K562 (cell line): ENCODE data around the gene FAM20B. TPM values are rescaled to one million over a fixed set of nuclear protein-coding genes. Genes with fewer than 3 reads are reported as not detected.
A peak's percentile ranks its signal among the peaks of the same experiment; 100 is the strongest.

ENCODE experiments used
- ARNT ChIP-seq, 2 experiments: fragments of 450-650 bp; IDR thresholded peaks; 2 replicates each; pipeline ENCODE4 v1.6.1; 2016; ENCODE audit warnings: mild to moderate bottlenecking in 1 of 2
- CBFA2T2 ChIP-seq: fragments of 450-650 bp; conservative IDR thresholded peaks from 2 replicates; pipeline ENCODE4 v1.6.1; 2017; ENCODE audit warnings: mild to moderate bottlenecking
- CLOCK ChIP-seq: fragments of 250-450 bp; sonication (Bioruptor Pico); IDR thresholded peaks from 2 replicates; pipeline ENCODE4 v1.4.0; 2020; ENCODE audit warnings: mild to moderate bottlenecking, moderate library complexity, borderline replicate concordance
- CSDE1 ChIP-seq, 2 experiments: fragments of 450-650 bp; IDR thresholded peaks; 2 replicates each; pipeline ENCODE4 v1.6.1; 2016; ENCODE audit warnings: mild to moderate bottlenecking in 1 of 2
- GTF2F1 ChIP-seq: IDR thresholded peaks from 2 replicates; pipeline ENCODE4 v1.6.1; 2011; ENCODE audit warnings: low read depth, low read length, improper control_type of control experiment
- HDAC2 ChIP-seq: fragments of 450-650 bp; IDR thresholded peaks from 2 replicates; pipeline ENCODE4 v1.6.1; 2016; ENCODE audit warnings: mild to moderate bottlenecking
- HEY1 ChIP-seq: fragments of 250-450 bp; sonication (Bioruptor Pico); IDR thresholded peaks from 2 replicates; pipeline ENCODE4 v1.5.0; 2020; ENCODE audit warnings: mild to moderate bottlenecking, moderate library complexity, borderline replicate concordance
- ILF3 ChIP-seq: fragments of 450-650 bp; IDR thresholded peaks from 2 replicates; pipeline ENCODE4 v1.6.1; 2018; ENCODE audit warnings: antibody characterized with exemption, mild to moderate bottlenecking, moderate library complexity, borderline replicate concordance
- KDM1A ChIP-seq, 2 experiments: fragments of 450-650 bp; IDR thresholded peaks; 2 replicates each; pipeline ENCODE4 v1.6.1; 2016; ENCODE audit warnings: mild to moderate bottlenecking in 2 of 2
- MIER1 ChIP-seq: fragments of 450-650 bp; IDR thresholded peaks from 2 replicates; pipeline ENCODE4 v1.6.1; 2016; ENCODE audit warnings: antibody characterized with exemption, mild to moderate bottlenecking, low read depth
- RNF2 ChIP-seq: sonication (generic); IDR thresholded peaks from 2 replicates; pipeline ENCODE4 v1.6.1; 2016
- SAFB ChIP-seq: fragments of 200-400 bp; formaldehyde crosslinking; IDR thresholded peaks from 2 replicates; pipeline ENCODE4 v1.6.1; 2017; ENCODE audit warnings: low read depth, low read length, borderline replicate concordance
- SAP30 ChIP-seq: fragments of 200-600 bp; sonication (generic); IDR thresholded peaks from 2 replicates; pipeline ENCODE4 v1.6.1; 2012; ENCODE audit warnings: borderline replicate concordance, low read depth, mild to moderate bottlenecking, moderate library complexity, low read length, control low read depth, inconsistent platforms; ENCODE audit not compliant: insufficient read depth, poor library complexity, severe bottlenecking
- SETDB1 ChIP-seq: IDR thresholded peaks from one replicate; pipeline ENCODE4 v1.6.1; 2012; ENCODE audit warnings: low read length, control low read depth, inconsistent platforms
- XRCC5 ChIP-seq: fragments of 200-400 bp; formaldehyde crosslinking; IDR thresholded peaks from 2 replicates; pipeline ENCODE4 v1.6.1; 2017; ENCODE audit warnings: low read depth, mild to moderate bottlenecking, low read length
- ZC3H8 ChIP-seq: fragments of 450-650 bp; IDR thresholded peaks from 2 replicates; pipeline ENCODE4 v1.6.1; 2017
- polyA plus RNA-seq, 8 experiments: library from polyadenylated mRNA; depleted of rRNA in 4 of 8; stranded (reverse) in 5 of 8; unstranded in 3 of 8; fragments of >200 nt; fragmentation: Nextera tagmentation in 2 of 8; fragmentation: Illumina TruSeq in 1 of 8; extraction: Ambion mirVana in 2 of 8; extraction: Trizol in 1 of 8; gene quantifications; 2 replicates each; pipeline versions ENCODE4 v1.2.1 to v1.2.3, GENCODE V29; 2011 to 2014; ENCODE audit warnings: inconsistent platforms in 1 of 8, missing spikeins in 1 of 8
- total RNA-seq, 7 experiments: library from RNA; depleted of rRNA in 6 of 7; stranded (reverse); fragments of >200 nt in 6 of 7; fragmentation: Illumina TruSeq in 2 of 7; extraction: Trizol in 2 of 7; gene quantifications; 2 replicates each; pipeline versions ENCODE4 v1.2.1 to v1.2.3, GENCODE V29; 2011 to 2021; ENCODE audit warnings: low replicate concordance in 1 of 7
- TF ChIP-seq, protein P1 (sequence below): sonication (generic); formaldehyde crosslinking; IDR thresholded peaks from 2 replicates; pipeline ENCODE4 v1.8.1; 2023; ENCODE audit warnings: mild to moderate bottlenecking, missing genetic modification reagents
- TF ChIP-seq, protein P2 (sequence below): sonication (generic); IDR thresholded peaks from 2 replicates; pipeline ENCODE4 v1.6.1; 2016
- TF ChIP-seq, protein P3 (sequence below): fragments of 450-650 bp; IDR thresholded peaks from 2 replicates; pipeline ENCODE4 v1.6.1; 2018; ENCODE audit not compliant: partially characterized antibody

The FAM20B gene
- total and polyA plus RNA-seq, 9 of the 15 experiments (the other 6 are each of a cell fraction or from before 2014, with no cell fraction given), result 7.2 to 67.5 (median 42.9) TPM

- no peak for TF ChIP-seq SAFB
- 0 out of 2 replicates have a peak, but pooled peaks have one; percentile 46 for TF ChIP-seq MIER1
- no peak for TF ChIP-seq CSDE1 (IDR thresholded peaks at IDR 0.05)
- no peak for TF ChIP-seq RNF2
- TF ChIP-seq ILF3, result no peak
- TF ChIP-seq SAP30, result no peak
- TF ChIP-seq XRCC5, result no peak
- TF ChIP-seq CLOCK (CRISPR knock-in tag), result no peak
- TF ChIP-seq ARNT (IDR thresholded peaks at IDR 0.05), result 0 out of 4 replicates have a peak, but pooled peaks of 1 of the 2 experiments have one; percentile 18
- TF ChIP-seq HDAC2, result no peak
- no peak for TF ChIP-seq CBFA2T2
- TF ChIP-seq ZC3H8, result 0 out of 2 replicates have a peak, but pooled peaks have one; percentile 15
- TF ChIP-seq, protein P1, sequence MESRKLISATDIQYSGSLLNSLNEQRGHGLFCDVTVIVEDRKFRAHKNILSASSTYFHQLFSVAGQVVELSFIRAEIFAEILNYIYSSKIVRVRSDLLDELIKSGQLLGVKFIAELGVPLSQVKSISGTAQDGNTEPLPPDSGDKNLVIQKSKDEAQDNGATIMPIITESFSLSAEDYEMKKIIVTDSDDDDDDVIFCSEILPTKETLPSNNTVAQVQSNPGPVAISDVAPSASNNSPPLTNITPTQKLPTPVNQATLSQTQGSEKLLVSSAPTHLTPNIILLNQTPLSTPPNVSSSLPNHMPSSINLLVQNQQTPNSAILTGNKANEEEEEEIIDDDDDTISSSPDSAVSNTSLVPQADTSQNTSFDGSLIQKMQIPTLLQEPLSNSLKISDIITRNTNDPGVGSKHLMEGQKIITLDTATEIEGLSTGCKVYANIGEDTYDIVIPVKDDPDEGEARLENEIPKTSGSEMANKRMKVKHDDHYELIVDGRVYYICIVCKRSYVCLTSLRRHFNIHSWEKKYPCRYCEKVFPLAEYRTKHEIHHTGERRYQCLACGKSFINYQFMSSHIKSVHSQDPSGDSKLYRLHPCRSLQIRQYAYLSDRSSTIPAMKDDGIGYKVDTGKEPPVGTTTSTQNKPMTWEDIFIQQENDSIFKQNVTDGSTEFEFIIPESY (CRISPR knock-in tag), result no peak
- TF ChIP-seq SETDB1, result no peak
- TF ChIP-seq GTF2F1, result no peak
- TF ChIP-seq, protein P2, sequence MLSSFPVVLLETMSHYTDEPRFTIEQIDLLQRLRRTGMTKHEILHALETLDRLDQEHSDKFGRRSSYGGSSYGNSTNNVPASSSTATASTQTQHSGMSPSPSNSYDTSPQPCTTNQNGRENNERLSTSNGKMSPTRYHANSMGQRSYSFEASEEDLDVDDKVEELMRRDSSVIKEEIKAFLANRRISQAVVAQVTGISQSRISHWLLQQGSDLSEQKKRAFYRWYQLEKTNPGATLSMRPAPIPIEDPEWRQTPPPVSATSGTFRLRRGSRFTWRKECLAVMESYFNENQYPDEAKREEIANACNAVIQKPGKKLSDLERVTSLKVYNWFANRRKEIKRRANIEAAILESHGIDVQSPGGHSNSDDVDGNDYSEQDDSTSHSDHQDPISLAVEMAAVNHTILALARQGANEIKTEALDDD, result peak; percentile 66; the same call in 1 of the 2 replicates
- TF ChIP-seq HEY1, result no peak
- TF ChIP-seq KDM1A (IDR thresholded peaks at IDR 0.05), result peak in 1 of 2 experiments; percentile 55; a peak in 2 of 4 replicates
- TF ChIP-seq, protein P3, sequence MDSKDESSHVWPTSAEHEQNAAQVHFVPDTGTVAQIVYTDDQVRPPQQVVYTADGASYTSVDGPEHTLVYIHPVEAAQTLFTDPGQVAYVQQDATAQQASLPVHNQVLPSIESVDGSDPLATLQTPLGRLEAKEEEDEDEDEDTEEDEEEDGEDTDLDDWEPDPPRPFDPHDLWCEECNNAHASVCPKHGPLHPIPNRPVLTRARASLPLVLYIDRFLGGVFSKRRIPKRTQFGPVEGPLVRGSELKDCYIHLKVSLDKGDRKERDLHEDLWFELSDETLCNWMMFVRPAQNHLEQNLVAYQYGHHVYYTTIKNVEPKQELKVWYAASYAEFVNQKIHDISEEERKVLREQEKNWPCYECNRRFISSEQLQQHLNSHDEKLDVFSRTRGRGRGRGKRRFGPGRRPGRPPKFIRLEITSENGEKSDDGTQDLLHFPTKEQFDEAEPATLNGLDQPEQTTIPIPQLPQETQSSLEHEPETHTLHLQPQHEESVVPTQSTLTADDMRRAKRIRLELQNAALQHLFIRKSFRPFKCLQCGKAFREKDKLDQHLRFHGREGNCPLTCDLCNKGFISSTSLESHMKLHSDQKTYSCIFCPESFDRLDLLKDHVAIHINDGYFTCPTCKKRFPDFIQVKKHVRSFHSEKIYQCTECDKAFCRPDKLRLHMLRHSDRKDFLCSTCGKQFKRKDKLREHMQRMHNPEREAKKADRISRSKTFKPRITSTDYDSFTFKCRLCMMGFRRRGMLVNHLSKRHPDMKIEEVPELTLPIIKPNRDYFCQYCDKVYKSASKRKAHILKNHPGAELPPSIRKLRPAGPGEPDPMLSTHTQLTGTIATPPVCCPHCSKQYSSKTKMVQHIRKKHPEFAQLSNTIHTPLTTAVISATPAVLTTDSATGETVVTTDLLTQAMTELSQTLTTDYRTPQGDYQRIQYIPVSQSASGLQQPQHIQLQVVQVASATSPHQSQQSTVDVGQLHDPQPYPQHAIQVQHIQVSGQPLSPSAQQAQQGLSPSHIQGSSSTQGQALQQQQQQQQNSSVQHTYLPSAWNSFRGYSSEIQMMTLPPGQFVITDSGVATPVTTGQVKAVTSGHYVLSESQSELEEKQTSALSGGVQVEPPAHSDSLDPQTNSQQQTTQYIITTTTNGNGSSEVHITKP, result peak; percentile 21
Measured at GRCh38 chr1:179026813-179027669, 1.3 kb downstream of the FAM20B start (continued).
